ENCODE measurements around the gene SHC4.

SHC4 gene

DNA sequence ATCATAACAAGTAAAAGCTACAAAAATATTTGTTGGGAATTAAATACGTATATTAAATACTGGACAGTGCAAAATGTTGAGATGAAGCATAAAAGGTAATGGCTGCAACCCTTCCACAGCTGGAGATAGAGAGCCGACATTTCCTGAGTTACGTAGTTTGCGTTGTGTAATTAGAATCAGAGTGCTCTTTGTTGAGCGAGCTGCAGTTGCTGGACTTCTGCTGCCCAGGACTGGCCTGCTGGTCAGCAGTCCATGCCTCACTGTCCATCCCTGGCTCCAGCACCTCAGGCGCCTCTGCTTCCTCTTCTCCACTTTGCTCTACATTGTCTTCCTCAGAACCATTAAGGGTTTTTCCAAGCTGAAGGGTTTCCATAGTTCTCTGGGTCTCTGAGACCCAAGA is 28.4 kb upstream of the SHC4 start:
- peaks cover 60% of the 10 kb centered on the region for H3K36me3 Mint-ChIP-seq (ENCODE audit: low read depth)
- H3K4me1 Mint-ChIP-seq = peaks cover 28% of the 10 kb centered on the region
- TF ChIP-seq, protein P1, sequence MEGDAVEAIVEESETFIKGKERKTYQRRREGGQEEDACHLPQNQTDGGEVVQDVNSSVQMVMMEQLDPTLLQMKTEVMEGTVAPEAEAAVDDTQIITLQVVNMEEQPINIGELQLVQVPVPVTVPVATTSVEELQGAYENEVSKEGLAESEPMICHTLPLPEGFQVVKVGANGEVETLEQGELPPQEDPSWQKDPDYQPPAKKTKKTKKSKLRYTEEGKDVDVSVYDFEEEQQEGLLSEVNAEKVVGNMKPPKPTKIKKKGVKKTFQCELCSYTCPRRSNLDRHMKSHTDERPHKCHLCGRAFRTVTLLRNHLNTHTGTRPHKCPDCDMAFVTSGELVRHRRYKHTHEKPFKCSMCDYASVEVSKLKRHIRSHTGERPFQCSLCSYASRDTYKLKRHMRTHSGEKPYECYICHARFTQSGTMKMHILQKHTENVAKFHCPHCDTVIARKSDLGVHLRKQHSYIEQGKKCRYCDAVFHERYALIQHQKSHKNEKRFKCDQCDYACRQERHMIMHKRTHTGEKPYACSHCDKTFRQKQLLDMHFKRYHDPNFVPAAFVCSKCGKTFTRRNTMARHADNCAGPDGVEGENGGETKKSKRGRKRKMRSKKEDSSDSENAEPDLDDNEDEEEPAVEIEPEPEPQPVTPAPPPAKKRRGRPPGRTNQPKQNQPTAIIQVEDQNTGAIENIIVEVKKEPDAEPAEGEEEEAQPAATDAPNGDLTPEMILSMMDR (IDR thresholded peaks at IDR 0.05; ENCODE audit: unreplicated experiment in 3 of 3) = no peak
- no peaks in the 10 kb centered on the region for H3K27me3 Mint-ChIP-seq (ENCODE audit: low read depth)
- H3K27ac Mint-ChIP-seq = no peak overlapping the region
- no peak overlapping the region for H3K4me3 Mint-ChIP-seq
- H3K9me3 Mint-ChIP-seq = no peaks in the 10 kb centered on the region

DNA sequence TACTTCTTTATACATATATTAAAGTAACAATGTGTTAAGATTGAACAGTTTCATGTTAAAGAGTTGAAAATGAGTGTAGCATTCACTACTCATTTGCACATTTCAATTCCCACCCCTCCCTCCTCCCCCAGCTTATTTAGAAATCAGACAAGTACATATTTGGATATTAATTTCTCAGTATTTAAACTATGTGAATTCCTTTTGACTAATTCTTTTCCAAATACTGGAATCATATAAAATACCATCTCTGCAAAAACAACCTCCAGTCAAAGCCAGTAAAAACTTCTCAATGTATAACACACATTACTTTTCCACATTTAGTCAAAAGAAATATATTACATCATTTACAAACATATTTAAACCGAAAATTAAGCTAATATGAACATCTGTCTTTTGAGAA is 25.5 kb upstream of the SHC4 start:
- H3K4me1 Mint-ChIP-seq = peaks cover 28% of the 10 kb centered on the region
- no peaks in the 10 kb centered on the region for H3K9me3 Mint-ChIP-seq
- no peaks in the 10 kb centered on the region for H3K27me3 Mint-ChIP-seq (ENCODE audit: low read depth)
- H3K4me3 Mint-ChIP-seq = no peak overlapping the region
- no peak overlapping the region for H3K27ac Mint-ChIP-seq
- H3K36me3 Mint-ChIP-seq (ENCODE audit: low read depth) = peaks cover 39% of the 10 kb centered on the region
- TF ChIP-seq, protein P1 (IDR thresholded peaks at IDR 0.05; ENCODE audit: unreplicated experiment in 3 of 3) = no peak

DNA sequence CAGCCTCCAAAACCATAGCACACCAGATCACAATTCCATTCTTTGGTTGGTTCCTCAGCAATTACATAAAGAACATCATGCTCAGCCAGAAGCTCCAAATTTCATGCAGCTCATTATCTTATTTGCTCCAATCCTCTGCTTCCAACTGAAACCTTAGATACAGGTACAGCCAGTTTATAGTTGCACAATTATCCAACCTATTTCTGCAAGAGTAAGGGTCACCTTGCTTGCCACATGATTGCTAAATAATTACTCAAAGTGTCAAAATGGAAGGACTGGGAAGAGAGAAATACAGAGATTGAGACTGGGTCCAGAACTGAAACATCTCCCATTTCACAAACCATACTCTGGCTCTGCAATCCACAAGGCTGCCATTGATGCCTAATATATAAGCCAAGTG is 23.4 kb upstream of the SHC4 start:
- no peaks in the 10 kb centered on the region for H3K9me3 Mint-ChIP-seq
- H3K27me3 Mint-ChIP-seq (ENCODE audit: low read depth) = no peaks in the 10 kb centered on the region
- TF ChIP-seq, protein P1 (IDR thresholded peaks at IDR 0.05; ENCODE audit: unreplicated experiment in 3 of 3) = no peak
- no peak overlapping the region for H3K27ac Mint-ChIP-seq
- H3K36me3 Mint-ChIP-seq (ENCODE audit: low read depth) = peaks cover 23% of the 10 kb centered on the region
- H3K4me3 Mint-ChIP-seq = no peak overlapping the region
- peaks cover 24% of the 10 kb centered on the region for H3K4me1 Mint-ChIP-seq

DNA sequence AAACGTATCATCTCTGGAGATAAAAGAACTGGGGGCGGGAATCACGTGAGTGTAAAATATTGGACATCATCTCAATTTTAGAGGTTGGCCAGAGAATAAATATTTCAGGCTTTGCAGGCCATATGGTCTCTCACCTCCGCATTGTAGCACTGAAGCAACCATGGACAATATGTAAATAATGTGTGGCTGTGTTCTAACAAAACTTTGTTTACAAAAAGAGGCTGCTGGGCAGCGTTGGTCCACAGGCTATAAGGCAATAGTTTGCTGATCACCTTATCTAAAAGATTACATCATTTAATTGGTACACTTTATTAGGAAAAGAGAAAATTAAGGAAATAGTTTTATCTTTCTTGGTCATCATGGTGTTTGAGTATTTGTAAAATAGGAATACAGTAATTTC is 22.5 kb upstream of the SHC4 start:
- no peaks in the 10 kb centered on the region for H3K9me3 Mint-ChIP-seq
- peaks cover 15% of the 10 kb centered on the region for H3K36me3 Mint-ChIP-seq (ENCODE audit: low read depth)
- no peak overlapping the region for H3K4me3 Mint-ChIP-seq
- TF ChIP-seq, protein P1 (IDR thresholded peaks at IDR 0.05; ENCODE audit: unreplicated experiment in 3 of 3) = no peak
- H3K27me3 Mint-ChIP-seq (ENCODE audit: low read depth) = no peaks in the 10 kb centered on the region
- H3K4me1 Mint-ChIP-seq = peaks cover 24% of the 10 kb centered on the region
- no peak overlapping the region for H3K27ac Mint-ChIP-seq

DNA sequence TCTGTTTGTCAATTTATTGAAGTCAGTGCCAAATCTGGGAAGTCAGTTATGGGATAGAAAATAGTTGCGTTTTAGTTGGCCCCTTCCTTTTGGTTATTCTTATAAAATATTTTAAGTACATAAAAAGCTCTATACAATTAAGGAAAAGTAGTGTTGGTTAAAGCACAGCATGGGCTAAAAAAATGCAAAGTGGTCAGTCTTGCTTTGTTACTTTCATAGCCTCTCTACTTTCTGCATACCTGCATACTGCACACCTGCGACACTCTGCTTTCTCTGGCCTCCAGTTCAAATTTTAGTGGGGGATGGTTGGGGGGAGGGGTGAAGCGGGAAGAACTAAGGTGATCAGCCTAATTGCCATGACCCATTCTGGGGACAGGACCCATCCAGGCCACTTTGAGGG is 21.8 kb upstream of the SHC4 start:
- Mint-ChIP-seq H3K9me3 (no peaks in the 10 kb centered on the region), H3K4me1 (peaks cover 24% of the 10 kb centered on the region), H3K27me3 (ENCODE audit: low read depth) (no peaks in the 10 kb centered on the region), H3K4me3 (no peak overlapping the region), H3K27ac (peak overlapping the region in 1 of 3 experiments; percentile 7), H3K36me3 (ENCODE audit: low read depth) (peaks cover 8% of the 10 kb centered on the region)
- TF ChIP-seq, protein P1 (IDR thresholded peaks at IDR 0.05; ENCODE audit: unreplicated experiment in 3 of 3) = no peak

DNA sequence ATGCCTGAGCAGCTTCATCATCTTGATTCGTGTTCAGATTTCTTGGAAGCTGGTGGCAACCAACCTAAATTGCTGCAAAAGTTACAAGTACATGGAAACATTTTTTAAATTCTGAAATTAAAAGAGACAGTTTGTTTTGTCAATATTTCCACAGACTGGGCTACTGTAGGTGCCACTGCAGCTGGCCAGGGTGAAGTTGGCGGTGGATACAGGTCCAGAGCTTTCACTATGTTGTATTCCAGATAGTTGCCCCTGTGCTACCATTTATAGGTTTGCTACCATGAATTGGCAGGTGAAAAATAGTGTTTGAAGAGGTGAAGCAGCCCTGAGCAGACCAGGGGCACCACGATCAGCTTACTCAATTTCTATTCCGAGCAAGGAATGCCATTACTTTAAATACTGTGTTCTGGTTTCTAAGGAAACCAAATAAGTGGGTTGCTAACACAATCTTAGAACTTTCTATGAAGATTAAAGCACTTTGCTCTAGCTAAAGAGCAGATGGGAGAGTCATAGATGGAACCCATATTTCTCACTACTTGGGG is 21.2 kb upstream of the SHC4 start:
- peak overlapping the region in 1 of 3 experiments; percentile 7 for H3K27ac Mint-ChIP-seq
- H3K4me3 Mint-ChIP-seq = no peak overlapping the region
- TF ChIP-seq, protein P1 (IDR thresholded peaks at IDR 0.05; ENCODE audit: unreplicated experiment in 3 of 3) = no peak
- H3K36me3 Mint-ChIP-seq (ENCODE audit: low read depth) = peaks cover 5% of the 10 kb centered on the region
- peaks cover 24% of the 10 kb centered on the region for H3K4me1 Mint-ChIP-seq
- no peaks in the 10 kb centered on the region for H3K9me3 Mint-ChIP-seq
- H3K27me3 Mint-ChIP-seq (ENCODE audit: low read depth) = peaks cover 4% of the 10 kb centered on the region

All from nephron (organoid).